Activated CD4-positive, alpha-beta T cell treated with anti-CD3 and anti-CD28 coated beads, Interleukin-2, amount 50 U/mL, for 4 hours (primary cell): ENCODE data around the gene CXCL13.
"Not testable (repeated sequence)": the region's sequence is repeated elsewhere in the genome, so short reads cannot be mapped to it uniquely, and the experiment has no call there.

Experiments used
- DNase-seq, 2 experiments: peaks; one replicate each; pipeline ENCODE4 v3.0.0-alpha.2; 2020

CXCL13 gene

GRCh38 chr4:77613267-77613666 is 7.6 kb downstream of the CXCL13 start:
- no peak for DNase-seq

GRCh38 chr4:77615153-77615552 is 9.5 kb downstream of the CXCL13 start:
- no peak for DNase-seq

- DNase-seq: no peak
Observed at GRCh38 chr4:77617203-77617602, 11.6 kb downstream of the CXCL13 start.

- peak; percentile 40 to 46 for DNase-seq
Observed at GRCh38 chr4:77618383-77619241, 13.0 kb downstream of the CXCL13 start.

- DNase-seq: no peak
Observed at GRCh38 chr4:77619408-77619807, 13.8 kb downstream of the CXCL13 start.

GRCh38 chr4:77621254-77621653 is 15.6 kb downstream of the CXCL13 start:
- DNase-seq: no peak

GRCh38 chr4:77623091-77623490 is 17.5 kb downstream of the CXCL13 start:
- DNase-seq: no peak

- no peak for DNase-seq
Observed at GRCh38 chr4:77624213-77624612, 18.6 kb downstream of the CXCL13 start.

- DNase-seq: no peak
Observed at GRCh38 chr4:77625485-77625884, 19.9 kb downstream of the CXCL13 start.

GRCh38 chr4:77629885-77630284 is 24.3 kb downstream of the CXCL13 start:
- no peak for DNase-seq

GRCh38 chr4:77631276-77631675 is 25.7 kb downstream of the CXCL13 start:
- DNase-seq: no peak

- no peak for DNase-seq
Observed at GRCh38 chr4:77634132-77634785, 28.6 kb downstream of the CXCL13 start.

- DNase-seq: no peak
Observed at GRCh38 chr4:77635246-77635645, 29.6 kb downstream of the CXCL13 start.

- no peak for DNase-seq
Observed at GRCh38 chr4:77635876-77636275, 30.3 kb downstream of the CXCL13 start.

- DNase-seq: no peak
Observed at GRCh38 chr4:77636902-77637301, 31.3 kb downstream of the CXCL13 start.

- not testable (repeated sequence) for DNase-seq
Observed at GRCh38 chr4:77644069-77644468, 38.4 kb downstream of the CXCL13 start.

GRCh38 chr4:77650787-77651186 is 45.2 kb downstream of the CXCL13 start:
- no peak for DNase-seq

- no peak for DNase-seq
Observed at GRCh38 chr4:77651820-77652219, 46.2 kb downstream of the CXCL13 start.

GRCh38 chr4:77652237-77652897 is 46.7 kb downstream of the CXCL13 start:
- no peak for DNase-seq

- no peak for DNase-seq
Observed at GRCh38 chr4:77653162-77653758, 47.6 kb downstream of the CXCL13 start.

GRCh38 chr4:77660318-77660717 is 54.7 kb downstream of the CXCL13 start:
- not testable (repeated sequence) for DNase-seq
